ENCODE measurements around the gene LST1.
A peak's percentile ranks its signal among the peaks of the same experiment; 100 is the strongest.

The LST1 gene

GRCh38 chr6:31622684-31623091, 36.6 kb downstream of the LST1 start:
- Histone ChIP-seq H3K4me2 (ENCODE audit: low read length) (peak overlapping the region; percentile 83), H3K4ac (ENCODE audit: low read depth, low read length) (no peak overlapping the region), H3K4me1 (ENCODE audit: control insufficient read depth, low read depth, low read length) (no peaks in the 10 kb centered on the region), H3K27ac (ENCODE audit: low read depth, low read length) (no peak overlapping the region), H3K27me3 (ENCODE audit: insufficient read depth, low read length, poor library complexity) (no peaks in the 10 kb centered on the region), H3K56ac (ENCODE audit: low read length) (peak overlapping the region; percentile 26), H3K23ac (ENCODE audit: low read length) (no peak overlapping the region), H3K79me2 (ENCODE audit: control insufficient read depth, insufficient read depth, low read length) (peaks cover 40% of the 10 kb centered on the region), H3K18ac (ENCODE audit: low read length) (no peak overlapping the region), H4K5ac (ENCODE audit: low read length) (no peak overlapping the region), H2BK5ac (ENCODE audit: low read length) (no peak overlapping the region), H3K9ac (ENCODE audit: low read length) (peak overlapping the region; percentile 88), H3K79me1 (ENCODE audit: low read length) (peaks cover 13% of the 10 kb centered on the region), H4K8ac (ENCODE audit: low read depth, low read length) (no peak overlapping the region), H2BK15ac (replicated peaks; ENCODE audit: low read depth) (no peak overlapping the region), H2AK5ac (ENCODE audit: low read length) (no peak overlapping the region), H3K36me3 (ENCODE audit: control insufficient read depth, insufficient read depth, low read length) (peaks cover 23% of the 10 kb centered on the region), H2BK120ac (ENCODE audit: low read depth, low read length) (no peak overlapping the region), H3K4me3 (ENCODE audit: low read length) (no peak overlapping the region)
- no CpG with 5 or more reads among the region's 10 CpGs for WGBS (ENCODE audit: extremely low coverage, insufficient coverage, low lambda C conversion rate)
- no peak for DNase-seq

GRCh38 chr6:31624070-31624469, 38.0 kb downstream of the LST1 start:
- H3K23ac ChIP-seq (ENCODE audit: low read length) = no peak overlapping the region
- WGBS (ENCODE audit: extremely low coverage, insufficient coverage, low lambda C conversion rate) = no CpG with 5 or more reads among the region's 10 CpGs
- H4K5ac ChIP-seq (ENCODE audit: low read length) = no peak overlapping the region
- H3K56ac ChIP-seq (ENCODE audit: low read length) = no peak overlapping the region
- no peak overlapping the region for H2BK120ac ChIP-seq (ENCODE audit: low read depth, low read length)
- peaks cover 33% of the 10 kb centered on the region for H3K36me3 ChIP-seq (ENCODE audit: control insufficient read depth, insufficient read depth, low read length)
- H3K4me3 ChIP-seq (ENCODE audit: low read length) = no peak overlapping the region
- H3K9ac ChIP-seq (ENCODE audit: low read length) = no peak overlapping the region
- no peak overlapping the region for H2BK15ac ChIP-seq (replicated peaks; ENCODE audit: low read depth)
- peaks cover 15% of the 10 kb centered on the region for H3K79me1 ChIP-seq (ENCODE audit: low read length)
- H3K4me1 ChIP-seq (ENCODE audit: control insufficient read depth, low read depth, low read length) = no peaks in the 10 kb centered on the region
- no peak overlapping the region for H2AK5ac ChIP-seq (ENCODE audit: low read length)
- H3K18ac ChIP-seq (ENCODE audit: low read length) = no peak overlapping the region
- no peak overlapping the region for H2BK5ac ChIP-seq (ENCODE audit: low read length)
- H4K8ac ChIP-seq (ENCODE audit: low read depth, low read length) = no peak overlapping the region
- H3K4ac ChIP-seq (ENCODE audit: low read depth, low read length) = no peak overlapping the region
- H3K4me2 ChIP-seq (ENCODE audit: low read length) = no peak overlapping the region
- no peak for DNase-seq
- H3K79me2 ChIP-seq (ENCODE audit: control insufficient read depth, insufficient read depth, low read length) = peaks cover 42% of the 10 kb centered on the region
- no peak overlapping the region for H3K27ac ChIP-seq (ENCODE audit: low read depth, low read length)
- no peaks in the 10 kb centered on the region for H3K27me3 ChIP-seq (ENCODE audit: insufficient read depth, low read length, poor library complexity)

- H3K18ac ChIP-seq (ENCODE audit: low read length) = no peak overlapping the region
- no peaks in the 10 kb centered on the region for H3K4me1 ChIP-seq (ENCODE audit: control insufficient read depth, low read depth, low read length)
- H3K79me2 ChIP-seq (ENCODE audit: control insufficient read depth, insufficient read depth, low read length) = peaks cover 33% of the 10 kb centered on the region
- no peak overlapping the region for H3K4me3 ChIP-seq (ENCODE audit: low read length)
- H2BK5ac ChIP-seq (ENCODE audit: low read length) = no peak overlapping the region
- no peak overlapping the region for H2BK15ac ChIP-seq (replicated peaks; ENCODE audit: low read depth)
- H2BK120ac ChIP-seq (ENCODE audit: low read depth, low read length) = no peak overlapping the region
- H3K27ac ChIP-seq (ENCODE audit: low read depth, low read length) = no peak overlapping the region
- H4K5ac ChIP-seq (ENCODE audit: low read length) = no peak overlapping the region
- H4K8ac ChIP-seq (ENCODE audit: low read depth, low read length) = no peak overlapping the region
- H3K36me3 ChIP-seq (ENCODE audit: control insufficient read depth, insufficient read depth, low read length) = peaks cover 43% of the 10 kb centered on the region
- H3K23ac ChIP-seq (ENCODE audit: low read length) = no peak overlapping the region
- H2AK5ac ChIP-seq (ENCODE audit: low read length) = no peak overlapping the region
- H3K9ac ChIP-seq (ENCODE audit: low read length) = no peak overlapping the region
- H3K56ac ChIP-seq (ENCODE audit: low read length) = no peak overlapping the region
- no peaks in the 10 kb centered on the region for H3K27me3 ChIP-seq (ENCODE audit: insufficient read depth, low read length, poor library complexity)
- DNase-seq = no peak
- peaks cover 17% of the 10 kb centered on the region for H3K79me1 ChIP-seq (ENCODE audit: low read length)
- H3K4ac ChIP-seq (ENCODE audit: low read depth, low read length) = no peak overlapping the region
- WGBS (ENCODE audit: extremely low coverage, insufficient coverage, low lambda C conversion rate) = no CpG with 5 or more reads among the region's 10 CpGs
- no peak overlapping the region for H3K4me2 ChIP-seq (ENCODE audit: low read length)
These were observed 40.9 kb downstream of the LST1 start for GRCh38 chr6:31626952-31627351.

GRCh38 chr6:31627690-31628287, 41.7 kb downstream of the LST1 start:
- no peak for DNase-seq
- Histone ChIP-seq H3K79me1 (ENCODE audit: low read length) (peaks cover 22% of the 10 kb centered on the region), H4K8ac (ENCODE audit: low read depth, low read length) (no peak overlapping the region), H3K18ac (ENCODE audit: low read length) (no peak overlapping the region), H3K27me3 (ENCODE audit: insufficient read depth, low read length, poor library complexity) (no peaks in the 10 kb centered on the region), H4K5ac (ENCODE audit: low read length) (no peak overlapping the region), H3K36me3 (ENCODE audit: control insufficient read depth, insufficient read depth, low read length) (peaks cover 51% of the 10 kb centered on the region), H3K27ac (ENCODE audit: low read depth, low read length) (no peak overlapping the region), H3K56ac (ENCODE audit: low read length) (no peak overlapping the region), H3K4ac (ENCODE audit: low read depth, low read length) (no peak overlapping the region), H2BK120ac (ENCODE audit: low read depth, low read length) (no peak overlapping the region), H3K9ac (ENCODE audit: low read length) (no peak overlapping the region), H2AK5ac (ENCODE audit: low read length) (no peak overlapping the region), H3K4me1 (ENCODE audit: control insufficient read depth, low read depth, low read length) (no peaks in the 10 kb centered on the region), H3K4me3 (ENCODE audit: low read length) (no peak overlapping the region), H3K4me2 (ENCODE audit: low read length) (no peak overlapping the region), H3K23ac (ENCODE audit: low read length) (no peak overlapping the region), H3K79me2 (ENCODE audit: control insufficient read depth, insufficient read depth, low read length) (peaks cover 24% of the 10 kb centered on the region), H2BK15ac (replicated peaks; ENCODE audit: low read depth) (no peak overlapping the region), H2BK5ac (ENCODE audit: low read length) (no peak overlapping the region)
- WGBS (ENCODE audit: extremely low coverage, insufficient coverage, low lambda C conversion rate) = no CpG with 5 or more reads among the region's 19 CpGs

GRCh38 chr6:31629014-31629413, 42.9 kb downstream of the LST1 start:
- H3K36me3 ChIP-seq (ENCODE audit: control insufficient read depth, insufficient read depth, low read length) = peaks cover 56% of the 10 kb centered on the region

More at GRCh38 chr6:31629014-31629413, 42.9 kb downstream of the LST1 start:
- Histone ChIP-seq H2BK120ac (ENCODE audit: low read depth, low read length) (no peak overlapping the region), H3K23ac (ENCODE audit: low read length) (no peak overlapping the region), H3K18ac (ENCODE audit: low read length) (no peak overlapping the region), H3K4me2 (ENCODE audit: low read length) (no peak overlapping the region), H2AK5ac (ENCODE audit: low read length) (no peak overlapping the region), H2BK15ac (replicated peaks; ENCODE audit: low read depth) (no peak overlapping the region), H4K5ac (ENCODE audit: low read length) (no peak overlapping the region), H3K4me3 (ENCODE audit: low read length) (no peak overlapping the region), H2BK5ac (ENCODE audit: low read length) (no peak overlapping the region), H3K4me1 (ENCODE audit: control insufficient read depth, low read depth, low read length) (no peaks in the 10 kb centered on the region), H4K8ac (ENCODE audit: low read depth, low read length) (no peak overlapping the region), H3K27ac (ENCODE audit: low read depth, low read length) (no peak overlapping the region), H3K4ac (ENCODE audit: low read depth, low read length) (no peak overlapping the region), H3K27me3 (ENCODE audit: insufficient read depth, low read length, poor library complexity) (no peaks in the 10 kb centered on the region), H3K56ac (ENCODE audit: low read length) (no peak overlapping the region), H3K79me1 (ENCODE audit: low read length) (peaks cover 18% of the 10 kb centered on the region), H3K79me2 (ENCODE audit: control insufficient read depth, insufficient read depth, low read length) (peaks cover 13% of the 10 kb centered on the region), H3K9ac (ENCODE audit: low read length) (no peak overlapping the region)
- WGBS (ENCODE audit: extremely low coverage, insufficient coverage, low lambda C conversion rate) = no CpG with 5 or more reads among the region's 7 CpGs
- DNase-seq = no peak
